ENCODE results near the gene ADGRG2. TPM values are rescaled to one million over a fixed set of nuclear protein-coding genes. Genes with fewer than 3 reads are reported as not detected.

ADGRG2 gene
- total RNA-seq, 4 donors from 2014 or later: 1.3 to 3.8 (median 2.0) TPM

DNA sequence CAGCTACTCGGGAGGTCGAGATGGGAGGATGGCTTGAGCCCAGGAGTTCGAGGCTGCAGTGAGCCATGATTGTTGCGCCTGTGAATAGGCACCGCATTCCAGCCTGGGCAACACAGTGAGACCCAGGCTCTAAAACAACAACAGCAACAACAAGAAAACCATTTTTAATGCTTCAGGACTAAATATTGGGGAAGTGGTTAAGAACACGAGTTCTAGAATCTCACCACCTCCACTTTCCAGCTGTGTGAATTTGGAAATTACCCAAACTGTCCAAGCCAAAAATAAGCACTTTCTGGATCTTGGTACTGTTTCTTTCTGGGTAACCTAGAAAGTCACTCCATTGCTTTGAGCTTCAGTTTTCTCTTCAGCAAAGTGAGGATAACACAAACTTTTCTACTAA, 63.2 kb downstream of the ADGRG2 start:
- 94 to 100% methylated on average over 3 of the region's 6 CpGs for WGBS, 2 donors (ENCODE audit: low coverage in 1 of 2)
- TF ChIP-seq, protein P1, sequence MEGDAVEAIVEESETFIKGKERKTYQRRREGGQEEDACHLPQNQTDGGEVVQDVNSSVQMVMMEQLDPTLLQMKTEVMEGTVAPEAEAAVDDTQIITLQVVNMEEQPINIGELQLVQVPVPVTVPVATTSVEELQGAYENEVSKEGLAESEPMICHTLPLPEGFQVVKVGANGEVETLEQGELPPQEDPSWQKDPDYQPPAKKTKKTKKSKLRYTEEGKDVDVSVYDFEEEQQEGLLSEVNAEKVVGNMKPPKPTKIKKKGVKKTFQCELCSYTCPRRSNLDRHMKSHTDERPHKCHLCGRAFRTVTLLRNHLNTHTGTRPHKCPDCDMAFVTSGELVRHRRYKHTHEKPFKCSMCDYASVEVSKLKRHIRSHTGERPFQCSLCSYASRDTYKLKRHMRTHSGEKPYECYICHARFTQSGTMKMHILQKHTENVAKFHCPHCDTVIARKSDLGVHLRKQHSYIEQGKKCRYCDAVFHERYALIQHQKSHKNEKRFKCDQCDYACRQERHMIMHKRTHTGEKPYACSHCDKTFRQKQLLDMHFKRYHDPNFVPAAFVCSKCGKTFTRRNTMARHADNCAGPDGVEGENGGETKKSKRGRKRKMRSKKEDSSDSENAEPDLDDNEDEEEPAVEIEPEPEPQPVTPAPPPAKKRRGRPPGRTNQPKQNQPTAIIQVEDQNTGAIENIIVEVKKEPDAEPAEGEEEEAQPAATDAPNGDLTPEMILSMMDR (IDR thresholded peaks at IDR 0.05): no peak
- no peak for TF ChIP-seq EP300 (IDR thresholded peaks at IDR 0.05)
- TF ChIP-seq POLR2AphosphoS5 (IDR thresholded peaks at IDR 0.05): no peak
- no peak for TF ChIP-seq POLR2A (IDR thresholded peaks at IDR 0.05)

DNA sequence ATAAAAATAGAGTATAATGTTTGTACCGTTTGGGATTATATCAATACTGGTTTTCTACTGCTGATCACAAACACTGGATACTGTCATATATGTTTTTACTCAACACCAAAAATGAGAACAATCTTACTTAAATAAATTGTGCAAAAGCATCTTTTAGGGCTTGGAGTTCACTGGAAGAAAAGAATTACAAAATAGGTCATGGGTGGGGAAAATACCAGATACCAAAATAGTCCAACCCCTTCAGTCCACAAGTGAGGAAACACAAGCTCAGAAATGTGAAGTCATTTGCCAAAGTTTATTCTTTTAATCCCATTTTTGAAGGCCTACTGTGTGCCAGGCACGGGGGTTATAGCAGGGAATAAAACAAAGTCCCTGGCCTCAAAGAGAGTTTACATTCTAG, 64.4 kb downstream of the ADGRG2 start:
- H3K27ac ChIP-seq: no peak overlapping the region
- no peaks in the 10 kb centered on the region for H3K9me3 ChIP-seq
- 50 to 55% methylated on average over 2 of the region's 2 CpGs for WGBS, 2 donors (ENCODE audit: low coverage in 1 of 2)
- no peaks in the 10 kb centered on the region for H3K4me1 ChIP-seq
- TF ChIP-seq POLR2AphosphoS5 (IDR thresholded peaks at IDR 0.05) (no peak), POLR2A (IDR thresholded peaks at IDR 0.05) (no peak), EP300 (IDR thresholded peaks at IDR 0.05) (no peak)
- TF ChIP-seq, protein P1 (IDR thresholded peaks at IDR 0.05): no peak
- no peaks in the 10 kb centered on the region for H3K27me3 ChIP-seq
- no peak for ATAC-seq
- H3K4me3 ChIP-seq: no peak overlapping the region
- H3K36me3 ChIP-seq: no peaks in the 10 kb centered on the region

More for the DNA sequence above, 63.2 kb downstream of the ADGRG2 start:
- no peaks in the 10 kb centered on the region for H3K9me3 ChIP-seq
- H3K4me3 ChIP-seq: no peak overlapping the region
- H3K27ac ChIP-seq: no peak overlapping the region
- no peaks in the 10 kb centered on the region for H3K36me3 ChIP-seq
- no peaks in the 10 kb centered on the region for H3K4me1 ChIP-seq
- H3K27me3 ChIP-seq: no peaks in the 10 kb centered on the region
- no peak for ATAC-seq

DNA sequence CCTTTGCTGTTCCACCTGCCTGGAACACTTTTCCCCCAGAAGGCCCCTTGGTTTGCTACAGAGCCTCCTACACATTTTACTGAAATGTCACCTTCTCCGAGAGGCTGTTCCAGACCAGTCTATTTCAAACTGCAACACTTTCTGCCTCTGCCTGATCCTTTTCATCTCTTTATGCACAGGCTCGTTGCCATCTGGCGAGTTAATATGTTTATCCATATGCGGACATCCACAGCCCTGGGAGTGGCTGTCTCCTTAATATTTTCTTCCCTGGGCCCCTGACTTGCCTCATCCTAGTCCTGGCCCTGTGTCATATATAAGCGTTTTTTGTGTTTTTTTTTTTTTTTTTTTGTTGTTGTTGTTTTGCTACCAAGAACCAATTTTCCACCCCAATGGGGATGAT, 73.2 kb downstream of the ADGRG2 start:
- WGBS, 2 donors (ENCODE audit: low coverage in 1 of 2): 84% methylated on average over 4 to 5 of the region's 5 CpGs
- Histone ChIP-seq H3K4me3 (no peak overlapping the region), H3K4me1 (no peaks in the 10 kb centered on the region), H3K9me3 (no peaks in the 10 kb centered on the region), H3K27me3 (no peaks in the 10 kb centered on the region), H3K27ac (no peak overlapping the region), H3K36me3 (no peaks in the 10 kb centered on the region)
- no peak for ATAC-seq
- TF ChIP-seq, protein P1 (IDR thresholded peaks at IDR 0.05): no peak
- TF ChIP-seq POLR2AphosphoS5 (IDR thresholded peaks at IDR 0.05) (no peak), POLR2A (IDR thresholded peaks at IDR 0.05) (no peak)

DNA sequence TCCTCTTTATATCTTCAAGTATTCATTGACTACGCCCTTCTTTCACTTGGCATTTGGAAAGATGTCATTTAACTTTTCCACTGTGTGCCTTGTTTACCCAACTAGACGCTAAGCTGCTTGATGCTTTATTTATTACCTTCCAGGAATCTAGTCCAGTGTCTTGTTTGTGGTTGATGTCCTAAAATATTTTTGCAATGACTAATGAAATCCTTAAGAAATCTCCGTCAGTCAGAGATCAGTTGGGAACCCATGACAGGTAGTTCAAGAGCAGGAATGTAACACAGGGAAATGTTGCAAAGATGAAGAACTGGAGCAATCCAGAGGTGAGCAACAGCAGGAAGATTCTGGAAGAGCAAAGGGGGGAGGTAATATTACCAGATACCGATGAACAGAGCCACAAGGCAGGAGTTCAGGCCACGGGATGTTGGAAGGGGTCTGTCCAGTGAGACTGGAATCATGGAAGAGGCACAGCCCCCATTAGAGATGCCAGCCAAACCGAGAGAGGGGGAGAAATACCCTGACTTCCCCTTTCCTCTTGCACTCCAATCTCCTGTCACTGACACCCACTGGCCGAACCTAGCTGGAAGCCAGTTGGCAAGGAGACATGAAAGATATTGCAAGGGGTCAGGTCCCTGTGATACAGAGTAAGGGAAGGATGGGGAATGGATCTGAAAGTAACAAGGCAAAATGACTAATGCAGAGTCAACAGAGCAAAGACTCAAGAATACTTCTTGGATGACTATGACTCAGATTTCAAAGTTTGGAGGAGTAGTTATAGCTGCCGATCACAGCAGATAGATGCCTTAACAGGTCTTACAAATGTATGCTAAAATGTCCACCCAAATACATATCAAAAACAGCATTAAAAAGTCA, 75.7 kb downstream of the ADGRG2 start:
- Histone ChIP-seq H3K27me3 (no peaks in the 10 kb centered on the region), H3K36me3 (no peaks in the 10 kb centered on the region), H3K4me3 (no peak overlapping the region), H3K4me1 (no peaks in the 10 kb centered on the region), H3K27ac (no peak overlapping the region), H3K9me3 (no peaks in the 10 kb centered on the region)
- ATAC-seq: no peak
- no peak for TF ChIP-seq POLR2A (IDR thresholded peaks at IDR 0.05)
- WGBS, 2 donors (ENCODE audit: low coverage in 1 of 2): 60 to 82% methylated on average over 2 to 6 of the region's 8 CpGs

DNA sequence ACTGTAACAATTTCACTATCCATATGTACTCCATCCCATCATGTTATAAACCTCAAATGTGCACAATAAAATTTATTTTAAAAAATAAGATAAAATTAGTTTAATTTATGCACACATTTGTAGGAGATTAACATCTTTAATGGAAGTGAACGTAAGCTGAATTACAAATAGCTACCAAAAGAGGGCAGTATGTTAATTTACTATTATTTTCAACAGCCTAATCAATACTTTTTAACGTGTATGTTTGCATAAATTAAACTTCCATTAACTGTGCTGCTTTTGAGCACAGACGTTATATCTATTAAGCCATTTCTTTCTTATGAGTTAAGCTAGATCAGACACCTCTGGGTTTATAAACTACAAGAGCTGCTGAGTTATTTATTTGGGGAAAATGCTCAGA, 81.9 kb downstream of the ADGRG2 start:
- Histone ChIP-seq H3K4me1 (no peaks in the 10 kb centered on the region), H3K27me3 (no peaks in the 10 kb centered on the region), H3K4me3 (no peak overlapping the region), H3K9me3 (no peaks in the 10 kb centered on the region), H3K36me3 (no peaks in the 10 kb centered on the region), H3K27ac (no peak overlapping the region)
- ATAC-seq: no peak
- 30 to 33% methylated on average over 3 of the region's 3 CpGs for WGBS, 2 donors (ENCODE audit: low coverage in 1 of 2)
- TF ChIP-seq, protein P1 (IDR thresholded peaks at IDR 0.05): peak in 1 of 4 experiments; percentile 7
- TF ChIP-seq POLR2A (IDR thresholded peaks at IDR 0.05): no peak

Measured in gastroesophageal sphincter (tissue), 4 donors.